Right lobe of liver (tissue), 6 donors: ENCODE measurements around the gene SERPINF2. TPM values are rescaled to one million over a fixed set of nuclear protein-coding genes. Genes with fewer than 3 reads are reported as not detected.

Source experiments
- ATAC-seq, 4 donors: fragments of 200-7000 bp; cut with Tn5 transposase; one replicate each; pipeline ENCODE4 v1.9.1; 2020; ENCODE audit warnings: mild to moderate bottlenecking in 4 of 4, moderate library complexity in 4 of 4
- DNase-seq, 3 donors: peaks; one replicate each; pipeline ENCODE4 v3.0.0-alpha.2; 2020
- H3K27ac ChIP-seq, 3 donors: fragments of 200-600 bp; one replicate each; pipeline ENCODE4 v1.8.0; 2022
- H3K27me3 ChIP-seq, 2 donors: fragments of 200-600 bp; one replicate each; pipeline ENCODE4 v1.8.0; 2022
- H3K36me3 ChIP-seq, 4 donors: fragments of 200-600 bp; sonication (generic) in 1 of 4; one replicate each; pipeline versions ENCODE4 v1.5.1 to v1.8.0; 2017 to 2022; ENCODE audit warnings: control low read depth in 1 of 4
- H3K4me1 ChIP-seq, 4 donors: fragments of 200-600 bp; sonication (generic) in 1 of 4; one replicate each; pipeline versions ENCODE4 v1.5.1 to v1.8.0; 2017 to 2022; ENCODE audit warnings: control low read depth in 1 of 4
- H3K4me3 ChIP-seq, 3 donors: fragments of 200-600 bp; one replicate each; pipeline ENCODE4 v1.8.0; 2022
- H3K9me3 ChIP-seq, 4 donors: fragments of 200-600 bp; sonication (generic) in 1 of 4; one replicate each; pipeline versions ENCODE4 v1.5.1 to v1.8.0; 2017 to 2022; ENCODE audit warnings: control low read depth in 1 of 4
- CTCF ChIP-seq, 4 donors: fragments of 200-600 bp in 3 of 4; fragments of 450-650 bp in 1 of 4; IDR thresholded peaks; one replicate each; pipeline versions ENCODE4 v1.5.1 to v1.8.0; 2016 to 2022; ENCODE audit warnings: antibody characterized with exemption in 4 of 4, mild to moderate bottlenecking in 2 of 4
- POLR2A ChIP-seq: fragments of 450-650 bp; IDR thresholded peaks from one replicate; pipeline ENCODE4 v1.6.1; 2017; ENCODE audit warnings: antibody characterized with exemption, mild to moderate bottlenecking
- WGBS: methylation state at CpG from one replicate; pipeline ENCODE4 v1.1.6; 2018; ENCODE audit warnings: low coverage, low lambda C conversion rate; ENCODE audit not compliant: insufficient coverage; ENCODE audit errors: missing lambda C conversion rate; 5-methylcytosine and 5-hydroxymethylcytosine counted together
- intact Hi-C, 2 donors: fragments of 100-400 bp; cut with DNase I; formaldehyde crosslinking; loops; one replicate each; pipeline versions ENCODE4 v1.11.2 to v1.14.1; 2022
- total RNA-seq, 6 experiments: library from RNA; depleted of rRNA in 2 of 6; stranded (reverse); fragments of >200 nt in 2 of 6; fragmentation: NEBNext Ultra II Directional in 3 of 6; extraction: Animal tissue kit (Norgen Biotek cat#: 25700) in 3 of 6; gene quantifications; one replicate each; pipeline versions ENCODE4 v1.1.0 to v1.2.4, GENCODE V29; 2016 to 2023
- donor health status: DM: no; HTN: yes; CAD: no.
- donor health status: DM: no; HTN: no; CAD: no.
- donor health status: DM: no; HTN: no; CAD: no.
- donor health status: DM: no; HTN: yes; CAD: no.
- donor health status: DM: no; HTN: yes; CAD: no.

Gene SERPINF2
- total RNA-seq, 6 experiments from 2014 or later = 1,040 to 1,391 (median 1,137) TPM

- H3K4me1 ChIP-seq = peaks cover 0 to 33% (median 14%) of the 10 kb centered on the region in 4 donors
- H3K9me3 ChIP-seq = no peaks in the 10 kb centered on the region
- H3K4me3 ChIP-seq = peak overlapping the region; percentile 75 to 90 (median 82)
- DNase-seq (no peak), ATAC-seq (no peak)
- intact Hi-C loops = loop anchor here (5.0 kb wide), 2 partner anchors 46 to 56 kb away; no protein-coding TSS in a partner anchor
- H3K27ac ChIP-seq = peak overlapping the region in 1 of 3 donors; percentile 74
- no peak for TF ChIP-seq POLR2A
- no peak for TF ChIP-seq CTCF (IDR thresholded peaks at IDR 0.05)
- H3K36me3 ChIP-seq = peaks cover 0 to 5% (median 0%) of the 10 kb centered on the region in 4 donors
- H3K27me3 ChIP-seq = no peaks in the 10 kb centered on the region
- whole genome bisulfite sequencing = 85% methylated on average over 20 of the region's 54 CpGs
Observed at GRCh38 chr17:1725642-1726511, 16.8 kb upstream of the SERPINF2 start.

GRCh38 chr17:1726626-1727257, 15.9 kb upstream of the SERPINF2 start:
- ATAC-seq (no peak), DNase-seq (no peak)
- no peak for TF ChIP-seq CTCF (IDR thresholded peaks at IDR 0.05)
- TF ChIP-seq POLR2A = no peak
- H3K9me3 ChIP-seq = no peaks in the 10 kb centered on the region
- intact Hi-C loops = loop anchor here (5.0 kb wide), 2 partner anchors 46 to 56 kb away; no protein-coding TSS in a partner anchor
- H3K36me3 ChIP-seq = peaks cover 0 to 5% (median under 1%) of the 10 kb centered on the region in 4 donors
- 25% methylated on average over 6 of the region's 18 CpGs for WGBS
- no peak overlapping the region for H3K27ac ChIP-seq
- peaks cover 0 to 33% (median 14%) of the 10 kb centered on the region in 4 donors for H3K4me1 ChIP-seq
- H3K4me3 ChIP-seq = no peak overlapping the region
- no peaks in the 10 kb centered on the region for H3K27me3 ChIP-seq

- H3K4me3 ChIP-seq = no peak overlapping the region
- DNase-seq (no peak), ATAC-seq (peak in 1 of 4 donors; percentile 13)
- no peaks in the 10 kb centered on the region for H3K9me3 ChIP-seq
- whole genome bisulfite sequencing = 60% methylated on average over 1 of the region's 21 CpGs
- intact Hi-C loops = loop anchor here (5.0 kb wide), 2 partner anchors 45 to 55 kb away; no protein-coding TSS in a partner anchor
- no peaks in the 10 kb centered on the region for H3K27me3 ChIP-seq
- H3K27ac ChIP-seq = no peak overlapping the region
- TF ChIP-seq CTCF (IDR thresholded peaks at IDR 0.05) (no peak), POLR2A (no peak)
- H3K4me1 ChIP-seq = peaks cover 0 to 33% (median 14%) of the 10 kb centered on the region in 4 donors
- peaks cover 0 to 5% (median 2%) of the 10 kb centered on the region in 4 donors for H3K36me3 ChIP-seq
Observed at GRCh38 chr17:1727258-1727789, 15.3 kb upstream of the SERPINF2 start.

- no peak for TF ChIP-seq POLR2A
- no peak for TF ChIP-seq CTCF (IDR thresholded peaks at IDR 0.05)
- no peaks in the 10 kb centered on the region for H3K27me3 ChIP-seq
- ATAC-seq (no peak), DNase-seq (peak in 1 of 3 donors; percentile 21)
- H3K4me3 ChIP-seq = no peak overlapping the region
- no peak overlapping the region for H3K27ac ChIP-seq
- intact Hi-C loops = loop anchor here (5.0 kb wide), 2 partner anchors 44 to 54 kb away; no protein-coding TSS in a partner anchor
- peaks cover 0 to 33% (median 14%) of the 10 kb centered on the region in 4 donors for H3K4me1 ChIP-seq
- no peaks in the 10 kb centered on the region for H3K9me3 ChIP-seq
- H3K36me3 ChIP-seq = peaks cover 0 to 6% (median 2%) of the 10 kb centered on the region in 4 donors
- WGBS = 69% methylated on average over 11 of the region's 28 CpGs
Observed at GRCh38 chr17:1727876-1728630, 14.6 kb upstream of the SERPINF2 start.
